IPS-18c (cell line): Measurements from ENCODE around the gene WDR76.
"Not testable (repeated sequence)": the region's sequence is repeated elsewhere in the genome, so short reads cannot be mapped to it uniquely, and the experiment has no call there.

ENCODE experiments used
- H3K4me3 ChIP-seq: 2 replicates; pipeline ENCODE4 v1.7.0; 2013; ENCODE audit warnings: low read depth, mild to moderate bottlenecking, low read length, moderate library complexity; ENCODE audit not compliant: insufficient read depth
- H3K9me3 ChIP-seq: one replicate; pipeline ENCODE4 v1.6.1; 2013; ENCODE audit warnings: mild to moderate bottlenecking, low read length, moderate library complexity; ENCODE audit not compliant: control insufficient read depth, insufficient read depth

WDR76 gene

DNA sequence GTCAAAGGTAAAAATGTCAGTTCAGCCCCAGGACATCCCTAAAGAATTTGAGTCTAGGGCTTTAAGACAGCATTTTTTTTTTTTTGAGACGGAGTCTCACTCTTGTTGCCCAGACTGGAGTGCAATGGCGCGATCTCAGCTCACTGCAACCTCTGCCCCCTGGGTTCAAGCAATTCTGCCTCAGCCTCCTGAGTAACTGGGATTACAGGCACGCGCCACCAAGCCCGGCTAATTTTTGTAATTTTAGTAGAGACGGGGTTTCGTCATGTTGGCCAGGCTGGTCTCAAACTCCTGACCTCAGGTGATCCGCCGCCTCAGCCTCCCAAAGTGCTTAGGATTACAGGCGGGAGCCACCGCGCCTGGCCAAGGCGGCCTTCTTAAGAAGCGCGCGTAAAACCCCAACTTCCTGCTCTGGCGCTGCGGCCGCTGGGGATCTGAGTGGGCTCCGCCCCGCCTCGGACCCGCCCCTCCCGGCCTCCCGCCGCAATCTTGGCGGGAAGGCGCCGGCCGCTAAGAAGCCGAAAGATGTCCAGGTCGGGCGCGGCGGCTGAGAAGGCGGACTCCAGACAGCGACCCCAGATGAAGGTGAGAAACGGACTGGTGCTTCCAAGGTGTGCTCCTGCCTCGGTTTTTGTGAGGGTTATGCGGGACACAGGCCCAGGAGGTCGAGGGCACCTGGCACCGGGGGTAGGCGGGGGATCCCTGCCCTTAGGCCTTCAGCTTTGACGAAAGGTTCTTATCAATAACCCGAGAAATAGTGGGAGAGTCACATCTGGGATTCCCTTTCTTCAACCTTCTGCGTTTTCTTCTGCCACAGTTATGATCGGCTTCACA lies at the start of gene WDR76:
Gene WDR76, plus strand, starts transcription at position 495 of the 834 bp plus-strand sequence. Its CDS starts 31 bp downstream, at position 526.
- Histone ChIP-seq H3K9me3 (peaks cover 4% of the 10 kb centered on the region), H3K4me3 (peak within 1 kb of the TSS; percentile 58)

DNA sequence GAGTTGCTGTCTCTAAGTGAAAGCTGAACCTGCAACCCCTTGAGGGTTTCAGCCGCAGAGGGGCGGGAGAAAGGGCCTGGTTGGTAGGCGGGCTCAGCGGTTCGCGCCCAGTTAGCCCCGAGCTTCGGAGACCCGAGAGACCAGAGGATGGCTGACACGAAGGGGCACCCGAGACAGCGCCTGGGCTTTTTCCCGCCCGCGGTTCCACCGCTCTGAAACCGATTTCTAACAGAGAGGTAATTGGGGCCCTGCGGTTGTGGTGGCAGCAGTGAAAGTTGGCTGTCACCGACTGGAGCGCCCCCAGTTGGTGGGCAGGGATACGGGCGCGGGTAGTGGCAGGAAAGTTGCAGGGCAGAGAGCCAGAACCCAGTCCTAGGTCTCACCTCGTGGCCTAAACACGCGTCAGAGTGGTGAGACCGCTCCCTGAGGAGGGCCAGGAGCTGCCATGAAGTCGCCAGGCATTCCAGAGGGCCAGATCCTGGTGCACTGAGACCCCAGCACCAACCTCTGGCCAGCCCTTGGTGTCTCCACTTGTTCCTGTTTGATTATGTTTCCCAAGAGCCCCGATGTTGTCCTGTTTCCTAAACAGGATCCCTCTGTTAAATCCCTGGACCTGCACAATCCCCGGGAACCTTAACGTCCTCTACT lies 49.4 kb upstream of the WDR76 start:
- Histone ChIP-seq H3K9me3 (no peaks in the 10 kb centered on the region), H3K4me3 (peak overlapping the region; percentile 87)

DNA sequence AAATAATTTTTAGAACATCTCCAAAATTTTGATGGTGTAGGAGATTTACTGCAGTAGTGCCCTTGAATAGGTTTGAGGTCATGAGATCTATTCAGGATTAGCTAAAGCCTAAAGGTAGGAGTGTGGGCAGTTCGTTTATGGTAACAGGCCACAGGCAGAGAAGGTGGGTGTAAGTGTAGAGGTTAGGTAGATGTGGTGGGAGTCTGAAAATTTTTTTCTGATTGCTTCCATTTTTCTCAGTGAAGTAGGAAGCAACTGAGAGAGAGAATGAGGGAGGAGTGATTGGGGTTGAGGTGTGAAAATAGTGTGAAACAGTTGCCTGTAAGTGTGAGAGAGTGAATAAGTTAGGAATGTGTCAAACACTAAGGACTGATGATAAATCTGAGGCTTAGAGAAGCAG lies 47.8 kb upstream of the WDR76 start:
- no peak overlapping the region for H3K4me3 ChIP-seq

DNA sequence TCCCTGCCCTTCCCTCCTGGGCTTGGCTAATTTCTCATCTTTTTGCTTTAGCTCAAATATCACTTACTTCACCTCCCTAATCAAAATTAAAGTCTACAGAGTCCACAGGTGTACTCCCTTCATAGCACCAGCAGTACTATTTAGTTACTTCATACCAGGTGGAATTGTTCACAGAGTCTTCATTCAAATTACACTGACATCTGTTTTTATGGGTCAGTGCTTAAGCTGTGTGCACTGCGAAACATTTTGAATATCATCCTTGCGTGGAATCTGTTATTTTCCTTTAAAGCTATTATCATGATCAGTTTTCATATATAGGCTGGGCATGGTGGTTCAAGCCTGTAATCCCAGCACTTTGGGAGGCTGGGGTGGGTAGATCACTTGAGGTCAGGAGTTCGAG lies 37.4 kb upstream of the WDR76 start:
- peaks cover 2% of the 10 kb centered on the region for H3K9me3 ChIP-seq
- H3K4me3 ChIP-seq, result no peak overlapping the region

More for the DNA sequence above, 47.8 kb upstream of the WDR76 start:
- no peaks in the 10 kb centered on the region for H3K9me3 ChIP-seq

DNA sequence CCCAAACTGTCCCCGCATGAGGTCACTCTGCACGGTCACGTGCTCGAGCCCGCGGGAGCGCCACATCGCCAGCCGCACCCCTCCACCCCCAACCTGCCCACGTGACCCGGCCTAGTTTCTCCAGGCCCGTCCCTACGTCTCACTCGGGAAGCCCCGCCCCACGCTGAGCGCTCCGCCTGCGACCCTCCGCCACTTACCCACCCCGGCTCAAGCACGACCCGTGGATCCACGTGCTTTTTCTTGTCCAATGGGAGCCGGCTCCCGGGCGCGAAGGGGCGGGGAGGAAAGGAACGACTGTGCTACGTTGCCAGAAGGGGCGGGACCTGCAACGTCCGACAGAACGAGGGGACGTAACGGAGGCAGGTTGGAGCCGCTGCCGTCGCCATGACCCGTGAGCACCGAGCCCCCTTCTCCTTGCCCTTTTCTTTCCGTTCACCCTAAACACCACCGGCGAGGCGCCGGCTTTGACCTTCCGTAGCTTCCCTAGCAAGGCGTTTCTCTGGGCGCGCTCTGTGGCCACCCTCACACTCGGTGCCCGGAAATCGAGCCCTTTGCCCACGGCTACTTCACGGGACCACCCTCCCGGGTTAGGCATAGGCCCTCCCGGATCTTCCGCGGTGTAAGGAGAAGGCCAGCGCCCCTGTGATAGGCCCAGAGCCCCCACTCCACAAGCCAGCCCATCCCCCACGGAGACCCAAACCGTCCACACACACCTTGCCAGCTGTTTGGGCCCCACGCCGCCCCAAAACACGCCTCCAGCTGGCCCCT lies 34.6 kb upstream of the WDR76 start, which contains the start of gene SERF2:
Gene SERF2, plus strand, starts transcription at position 328 of the 768 bp plus-strand sequence. Its CDS starts 57 bp downstream, at position 385.
- Histone ChIP-seq H3K4me3 (peak within 1 kb of the TSS; percentile 100), H3K9me3 (no peaks in the 10 kb centered on the region)

DNA sequence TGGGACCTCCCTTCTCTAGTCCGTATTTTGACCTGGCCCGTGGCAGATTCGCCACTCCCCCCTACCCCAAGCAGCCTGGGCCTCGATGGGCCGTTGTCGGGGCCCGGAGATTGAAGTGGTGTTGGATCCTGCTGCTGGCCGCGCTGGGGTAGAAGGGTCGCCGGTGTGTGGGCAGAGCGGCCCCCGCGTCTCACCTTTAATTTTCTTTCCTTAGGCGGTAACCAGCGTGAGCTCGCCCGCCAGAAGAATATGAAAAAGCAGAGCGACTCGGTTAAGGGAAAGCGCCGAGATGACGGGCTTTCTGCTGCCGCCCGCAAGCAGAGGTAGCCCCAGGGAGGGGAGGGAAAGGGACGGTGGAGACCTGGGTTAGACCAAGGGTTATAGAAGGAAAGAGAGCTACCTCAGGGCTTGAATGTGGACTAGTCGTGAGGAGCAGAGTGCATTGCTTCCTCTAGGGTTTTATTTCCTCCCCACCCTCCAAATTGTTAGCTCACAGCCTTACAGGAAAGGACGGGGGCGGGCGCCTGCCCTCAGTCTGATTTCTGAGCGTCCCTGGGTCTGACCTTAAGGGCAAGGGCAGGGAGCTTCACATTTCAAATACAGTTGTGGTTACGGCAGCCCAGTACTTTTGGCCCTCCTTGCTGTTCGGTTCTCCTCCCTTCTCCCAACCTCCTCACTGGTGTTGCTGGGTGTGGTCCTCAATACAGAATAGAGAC lies 33.9 kb upstream of the WDR76 start:
- H3K4me3 ChIP-seq, result peak overlapping the region; percentile 100
- no peaks in the 10 kb centered on the region for H3K9me3 ChIP-seq

DNA sequence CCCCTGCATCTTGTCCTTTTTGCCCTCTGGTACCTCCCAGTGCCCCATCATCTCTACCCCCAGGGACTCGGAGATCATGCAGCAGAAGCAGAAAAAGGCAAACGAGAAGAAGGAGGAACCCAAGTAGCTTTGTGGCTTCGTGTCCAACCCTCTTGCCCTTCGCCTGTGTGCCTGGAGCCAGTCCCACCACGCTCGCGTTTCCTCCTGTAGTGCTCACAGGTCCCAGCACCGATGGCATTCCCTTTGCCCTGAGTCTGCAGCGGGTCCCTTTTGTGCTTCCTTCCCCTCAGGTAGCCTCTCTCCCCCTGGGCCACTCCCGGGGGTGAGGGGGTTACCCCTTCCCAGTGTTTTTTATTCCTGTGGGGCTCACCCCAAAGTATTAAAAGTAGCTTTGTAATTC lies 33.2 kb upstream of the WDR76 start:
- Histone ChIP-seq H3K4me3 (peak overlapping the region; percentile 100), H3K9me3 (no peaks in the 10 kb centered on the region)

DNA sequence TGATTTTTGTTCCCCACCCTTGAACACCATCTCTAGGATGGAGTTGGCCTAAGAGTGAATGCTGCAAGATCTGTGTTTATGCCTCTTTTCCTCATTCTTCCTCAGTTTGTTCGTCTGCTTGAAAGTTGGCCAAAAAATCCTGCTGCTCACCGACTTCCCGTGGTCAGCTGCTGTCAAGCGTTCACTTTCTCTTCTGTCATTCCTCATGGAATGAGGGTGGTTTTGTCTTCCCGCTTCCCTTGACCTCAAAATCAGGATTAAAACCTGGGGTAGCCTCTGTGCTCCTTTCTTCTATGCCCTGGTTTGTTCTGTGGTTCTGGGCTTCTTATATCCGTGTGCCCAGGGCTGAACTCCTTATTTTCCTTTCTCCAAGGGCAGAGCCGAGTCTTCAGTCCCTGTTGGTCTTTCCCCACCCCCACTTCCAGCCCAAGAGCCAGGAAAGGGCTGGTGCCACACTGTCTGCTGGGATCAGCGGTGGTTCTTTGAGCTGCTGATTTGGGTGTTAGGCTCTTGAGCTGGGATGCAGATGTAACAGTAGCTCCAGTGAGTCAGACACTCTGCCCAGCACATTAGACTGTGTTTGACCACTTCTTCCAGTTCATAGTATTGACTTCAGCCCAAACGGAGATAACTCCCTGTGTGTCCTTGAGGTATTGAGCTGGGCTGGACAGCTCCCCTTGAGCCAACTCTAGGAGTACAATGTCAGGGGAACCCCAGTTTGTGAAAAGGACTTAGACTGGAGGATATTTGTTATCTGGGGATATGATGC lies 32.3 kb upstream of the WDR76 start:
- Histone ChIP-seq H3K4me3 (peak overlapping the region; percentile 22), H3K9me3 (no peaks in the 10 kb centered on the region)

DNA sequence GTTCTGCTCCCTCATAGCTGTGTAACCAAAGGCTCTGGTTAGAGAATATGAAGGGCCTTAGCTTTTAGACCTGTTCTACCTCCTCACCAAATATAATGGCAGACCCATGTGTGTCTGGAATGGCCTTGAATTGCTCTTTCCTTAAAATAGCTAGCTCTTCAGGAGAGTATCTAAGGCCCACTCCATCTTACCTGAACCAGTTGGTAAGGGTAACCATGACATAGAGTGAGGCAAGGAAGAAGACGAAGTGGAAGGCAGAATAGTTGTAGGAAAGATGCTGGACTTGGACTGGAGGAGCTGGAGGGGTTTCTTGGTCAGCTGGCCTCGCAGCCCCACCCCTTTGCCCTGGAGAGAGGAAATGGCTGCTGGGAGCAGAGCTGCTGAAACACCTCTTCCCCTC lies 31.6 kb upstream of the WDR76 start:
- no peaks in the 10 kb centered on the region for H3K9me3 ChIP-seq

DNA sequence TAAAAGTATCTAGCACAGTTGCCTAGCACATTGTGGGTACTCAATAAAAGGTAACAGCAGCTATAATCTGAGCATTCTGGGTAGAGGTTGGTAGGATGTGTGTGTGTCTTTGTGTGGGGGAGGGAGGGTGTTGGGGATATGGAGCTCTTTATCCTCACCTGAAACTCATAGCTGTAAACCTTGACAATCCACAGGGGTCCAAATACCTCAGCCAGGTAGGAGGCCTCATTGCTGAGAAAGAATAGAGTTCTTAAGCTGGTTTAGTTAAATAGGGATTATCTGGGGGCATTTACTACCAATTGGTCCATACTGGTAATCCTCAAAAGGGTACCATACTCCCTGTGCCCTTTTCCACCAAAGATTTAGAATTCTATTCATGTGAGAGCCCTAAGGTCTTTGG lies 30.8 kb upstream of the WDR76 start:
- no peak overlapping the region for H3K4me3 ChIP-seq

More for the DNA sequence above, 31.6 kb upstream of the WDR76 start:
- H3K4me3 ChIP-seq, result no peak overlapping the region

DNA sequence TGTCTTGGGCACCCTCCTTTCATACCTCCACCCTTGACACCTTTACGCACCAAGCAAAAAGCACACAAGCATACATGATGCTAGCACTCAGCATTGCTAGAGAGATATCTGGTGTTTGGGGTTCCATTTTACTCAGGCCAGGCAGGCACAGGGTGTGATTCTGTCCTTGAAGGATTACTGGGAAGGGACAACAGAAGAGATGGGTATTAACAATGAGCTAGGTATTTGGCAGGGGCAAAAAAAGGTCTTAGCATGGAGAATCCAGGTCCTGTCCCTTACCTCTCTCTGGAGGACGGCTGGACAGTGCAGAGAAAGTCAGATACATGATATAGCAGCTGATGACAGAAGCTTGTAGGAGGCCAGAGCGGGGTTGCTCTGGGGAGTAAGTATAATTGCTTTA lies 30.2 kb upstream of the WDR76 start:
- no peaks in the 10 kb centered on the region for H3K9me3 ChIP-seq

More for the DNA sequence above, 30.8 kb upstream of the WDR76 start:
- H3K9me3 ChIP-seq, result no peaks in the 10 kb centered on the region

DNA sequence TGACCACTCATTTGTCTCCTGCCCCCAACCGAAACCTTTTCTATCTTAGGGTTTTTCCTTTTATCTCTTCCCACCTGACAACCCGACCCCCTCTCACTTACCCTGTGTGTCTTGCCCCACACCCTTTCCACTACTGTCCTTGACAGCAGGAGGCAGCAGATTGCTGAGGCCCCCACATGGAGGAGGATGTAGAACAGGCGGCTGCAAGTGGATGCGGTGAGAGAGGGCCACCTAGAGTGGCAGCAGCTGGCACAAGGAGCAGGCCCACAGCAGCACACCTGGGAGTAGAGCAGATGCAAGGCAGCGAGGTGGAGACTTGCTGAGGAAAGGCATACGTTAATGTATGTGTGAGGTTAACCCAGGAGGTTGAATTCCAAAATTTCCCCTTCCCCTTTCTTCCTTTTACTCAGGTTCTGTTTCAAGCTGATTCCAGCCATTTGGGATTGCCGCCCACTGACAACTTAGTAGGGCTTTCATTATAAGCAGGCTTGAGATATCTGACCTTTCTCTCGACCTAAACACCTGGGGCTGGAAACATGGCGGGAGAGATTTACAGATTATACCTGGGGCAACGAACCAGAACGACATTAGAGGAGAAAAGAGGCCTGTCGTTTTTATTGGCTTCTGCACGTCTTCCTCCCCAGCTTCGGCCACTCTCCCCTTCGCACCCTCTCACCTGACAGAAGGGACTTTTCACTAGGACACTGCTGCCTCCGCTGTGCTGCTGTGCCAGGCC lies 27.4 kb upstream of the WDR76 start:
- Histone ChIP-seq H3K4me3 (no peak overlapping the region), H3K9me3 (no peaks in the 10 kb centered on the region)

More for the DNA sequence above, 30.2 kb upstream of the WDR76 start:
- H3K4me3 ChIP-seq, result no peak overlapping the region

DNA sequence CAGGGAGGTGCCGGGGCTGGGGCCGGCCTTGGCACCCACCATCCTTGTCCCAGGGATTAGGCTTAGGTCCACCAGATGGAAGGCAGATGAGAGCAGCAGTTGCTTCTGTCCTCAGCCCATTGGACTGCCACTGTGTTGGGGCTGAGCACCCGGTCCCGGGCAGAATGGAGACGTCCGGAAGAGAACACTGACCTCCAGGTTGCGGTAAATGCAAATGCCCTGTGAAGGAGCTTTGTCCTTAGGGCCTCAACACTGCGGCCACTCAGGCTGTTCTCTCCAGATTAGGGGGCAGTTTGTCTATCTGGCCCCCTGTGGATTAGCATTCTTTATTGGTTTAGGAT lies 26.9 kb upstream of the WDR76 start, which contains the start of gene SERINC4:
Gene SERINC4, minus strand, starts transcription at position 276 of the 341 bp plus-strand sequence. Its CDS starts 234 bp downstream, at position 42.
- H3K4me3 ChIP-seq, result peak within 1 kb of the TSS; percentile 99
- no peaks in the 10 kb centered on the region for H3K9me3 ChIP-seq

DNA sequence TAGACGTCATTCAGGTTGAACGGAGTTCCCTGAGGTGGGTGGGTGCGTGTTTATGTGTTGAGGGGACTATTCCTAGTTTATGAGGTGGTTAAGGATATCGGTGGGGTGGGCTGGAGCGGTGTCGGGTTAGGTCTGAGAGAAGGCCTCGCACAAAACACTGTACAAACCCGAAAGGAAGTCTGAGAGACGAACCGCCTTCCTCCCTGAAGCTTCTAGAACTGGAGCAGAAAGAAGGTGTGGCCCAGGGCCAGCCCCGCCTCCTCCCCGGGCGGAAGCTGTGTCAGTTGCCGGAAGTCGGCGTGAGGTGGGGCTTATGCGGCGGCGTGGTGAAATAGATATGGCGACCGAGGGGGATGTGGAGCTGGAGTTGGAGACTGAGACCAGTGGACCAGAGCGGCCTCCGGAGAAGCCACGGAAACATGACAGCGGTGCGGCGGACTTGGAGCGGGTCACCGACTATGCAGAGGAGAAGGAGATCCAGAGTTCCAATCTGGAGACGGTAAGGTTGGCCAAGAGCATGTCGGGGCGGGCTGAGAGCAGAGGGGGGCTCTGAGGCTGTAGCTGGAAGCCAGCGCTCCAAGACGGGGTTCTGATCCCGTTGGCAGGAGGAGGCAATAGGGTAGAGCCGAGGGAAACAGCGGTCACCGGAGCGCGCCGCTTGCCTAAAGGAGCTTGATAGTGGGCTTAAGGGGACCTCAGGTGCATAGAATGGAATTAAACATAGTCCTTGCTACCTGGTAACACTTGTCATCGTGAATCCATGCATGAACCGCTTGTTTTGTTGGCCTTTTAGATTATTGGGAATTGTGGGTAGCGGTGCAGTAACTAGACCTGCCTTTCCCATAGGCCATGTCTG lies 26.3 kb upstream of the WDR76 start, which contains the start of gene HYPK:
Gene HYPK, plus strand, starts transcription at position 314 of the 856 bp plus-strand sequence. Its CDS starts 24 bp downstream, at position 338.
- no peaks in the 10 kb centered on the region for H3K9me3 ChIP-seq
- peak within 1 kb of the TSS; percentile 99 for H3K4me3 ChIP-seq

DNA sequence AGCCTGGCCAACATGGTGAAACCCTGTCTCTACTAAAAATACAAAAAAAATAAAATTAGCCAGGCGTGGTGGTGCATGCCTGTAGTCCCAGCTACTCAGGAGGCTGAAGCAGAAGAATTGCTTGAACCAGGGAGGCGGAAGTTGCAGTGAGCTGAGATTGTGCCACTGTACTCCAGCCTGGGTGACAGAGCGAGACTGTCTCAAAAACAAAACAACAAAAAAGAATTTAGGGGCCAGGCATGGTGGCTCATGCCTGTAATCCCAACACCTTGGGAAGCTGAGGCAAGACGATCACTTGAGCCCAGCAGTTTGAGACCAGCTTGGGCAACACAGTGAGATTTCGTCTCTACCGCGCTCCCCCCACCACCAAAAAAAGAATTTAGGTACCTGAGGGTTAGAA lies 24.1 kb upstream of the WDR76 start:
- not testable (repeated sequence) for H3K4me3 ChIP-seq, H3K9me3 ChIP-seq
